Neural crest cell (in vitro differentiated cells): ENCODE data around the gene DOK1. TPM values are rescaled to one million over a fixed set of nuclear protein-coding genes. Genes with fewer than 3 reads are reported as not detected.

ENCODE experiments used
- DNase-seq: peaks from one replicate; pipeline ENCODE4 v3.0.0; 2021; ENCODE audit warnings: low read depth, mixed read lengths, low spot score
- H3K27ac Mint-ChIP-seq: one replicate; pipeline ENCODE4 v1.8.0; 2021; ENCODE audit warnings: mild to moderate bottlenecking, mixed read lengths; ENCODE audit not compliant: unreplicated experiment
- H3K27me3 Mint-ChIP-seq: 2 replicates; pipeline ENCODE4 v1.8.0; 2021; ENCODE audit warnings: low read depth, mild to moderate bottlenecking, mixed read lengths
- H3K36me3 Mint-ChIP-seq: 2 replicates; pipeline ENCODE4 v1.8.0; 2021; ENCODE audit warnings: low read depth, mild to moderate bottlenecking, mixed read lengths
- H3K4me1 Mint-ChIP-seq: 2 replicates; pipeline ENCODE4 v1.8.0; 2021; ENCODE audit warnings: mixed read lengths
- H3K4me3 Mint-ChIP-seq: one replicate; pipeline ENCODE4 v1.8.0; 2021; ENCODE audit warnings: mild to moderate bottlenecking, mixed read lengths
- H3K9me3 Mint-ChIP-seq: 2 replicates; pipeline ENCODE4 v1.8.0; 2021; ENCODE audit warnings: mixed read lengths
- long read RNA-seq: library from polyadenylated mRNA; unstranded; transcript quantifications from one replicate; pipeline ENCODE4 v2.0.0, GENCODE V29; 2020
- total RNA-seq: library from RNA; stranded (reverse); gene quantifications from 2 replicates; pipeline ENCODE4 v1.2.1, GENCODE V29; 2021
- TF ChIP-seq, protein P1 (sequence below): fragments of 200-600 bp; sonication (generic); conservative IDR thresholded peaks from 2 replicates; pipeline ENCODE4 v1.5.0; 2021; ENCODE audit warnings: antibody characterized with exemption, mild to moderate bottlenecking

The DOK1 gene
- total RNA-seq: 22.4 TPM in 2 replicates
- long read RNA-seq, partial matches to known transcripts: 0 of 5 reads
- long read RNA-seq, other reads (novel, unspliced or antisense): 2 of 5 reads

GRCh38 chr2:74553892-74554819 is at the start of gene DOK1, which contains the start of gene LOXL3:
DOK1 (plus strand) TSS chr2:74554720; CDS start chr2:74554755, 35 bp downstream.
LOXL3 (minus strand) TSS chr2:74553942; CDS start chr2:74552634, 1,308 bp downstream.
- Mint-ChIP-seq H3K27ac (peak within 1 kb of the TSS; percentile 95), H3K27me3 (peaks cover 6% of the 10 kb centered on the region), H3K4me3 (peak within 1 kb of the TSS; percentile 96), H3K9me3 (no peaks in the 10 kb centered on the region), H3K36me3 (peaks cover 9% of the 10 kb centered on the region), H3K4me1 (peaks cover 40% of the 10 kb centered on the region)
- peak; percentile 78 for DNase-seq
- TF ChIP-seq, protein P1, sequence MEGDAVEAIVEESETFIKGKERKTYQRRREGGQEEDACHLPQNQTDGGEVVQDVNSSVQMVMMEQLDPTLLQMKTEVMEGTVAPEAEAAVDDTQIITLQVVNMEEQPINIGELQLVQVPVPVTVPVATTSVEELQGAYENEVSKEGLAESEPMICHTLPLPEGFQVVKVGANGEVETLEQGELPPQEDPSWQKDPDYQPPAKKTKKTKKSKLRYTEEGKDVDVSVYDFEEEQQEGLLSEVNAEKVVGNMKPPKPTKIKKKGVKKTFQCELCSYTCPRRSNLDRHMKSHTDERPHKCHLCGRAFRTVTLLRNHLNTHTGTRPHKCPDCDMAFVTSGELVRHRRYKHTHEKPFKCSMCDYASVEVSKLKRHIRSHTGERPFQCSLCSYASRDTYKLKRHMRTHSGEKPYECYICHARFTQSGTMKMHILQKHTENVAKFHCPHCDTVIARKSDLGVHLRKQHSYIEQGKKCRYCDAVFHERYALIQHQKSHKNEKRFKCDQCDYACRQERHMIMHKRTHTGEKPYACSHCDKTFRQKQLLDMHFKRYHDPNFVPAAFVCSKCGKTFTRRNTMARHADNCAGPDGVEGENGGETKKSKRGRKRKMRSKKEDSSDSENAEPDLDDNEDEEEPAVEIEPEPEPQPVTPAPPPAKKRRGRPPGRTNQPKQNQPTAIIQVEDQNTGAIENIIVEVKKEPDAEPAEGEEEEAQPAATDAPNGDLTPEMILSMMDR: no peak

DNA sequence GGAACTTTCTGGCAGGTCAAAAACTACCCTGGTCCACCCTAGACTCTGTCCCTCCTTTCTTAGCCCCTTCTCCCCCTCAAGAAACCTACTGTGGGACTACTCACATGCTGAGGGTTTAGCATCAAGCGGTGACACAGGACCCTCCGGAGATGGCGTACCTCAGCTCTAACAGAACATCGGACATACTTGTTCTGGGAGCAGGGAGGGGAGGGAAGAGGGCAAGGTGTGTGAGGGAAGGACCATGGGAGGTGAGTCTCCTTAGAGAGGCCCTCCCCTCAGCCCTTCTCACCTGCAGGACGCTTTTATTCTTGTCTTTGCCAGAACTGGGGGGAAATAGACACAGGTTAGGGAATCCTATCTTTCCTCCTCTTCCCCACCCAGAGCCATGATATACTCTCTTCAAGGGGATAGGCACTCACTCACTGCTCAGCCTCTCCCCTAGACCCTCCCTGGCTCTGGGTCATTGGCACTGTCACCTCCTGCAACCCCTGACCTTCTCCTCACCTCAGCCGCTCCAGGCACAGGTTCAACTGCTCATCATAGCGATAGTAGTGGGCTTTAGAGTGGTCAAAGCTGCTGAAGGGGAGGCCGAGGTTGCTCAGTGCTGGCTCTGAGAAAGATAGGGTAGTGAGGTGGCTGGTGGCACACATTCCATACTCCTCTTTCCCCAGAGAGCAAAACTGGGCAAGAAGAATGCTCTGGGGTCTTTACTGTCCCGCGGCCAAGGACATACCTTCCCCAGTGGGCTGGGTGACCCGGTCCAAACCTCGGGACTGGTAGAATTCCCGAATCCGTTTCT is 48.9 kb upstream of the DOK1 start:
- TF ChIP-seq, protein P1: no peak
- peaks cover 37% of the 10 kb centered on the region for H3K4me1 Mint-ChIP-seq
- no peak overlapping the region for H3K27ac Mint-ChIP-seq
- H3K9me3 Mint-ChIP-seq: peaks cover 3% of the 10 kb centered on the region
- peaks cover 91% of the 10 kb centered on the region for H3K27me3 Mint-ChIP-seq
- peak overlapping the region; percentile 99 for H3K4me3 Mint-ChIP-seq
- DNase-seq: no peak
- peaks cover 23% of the 10 kb centered on the region for H3K36me3 Mint-ChIP-seq

DNA sequence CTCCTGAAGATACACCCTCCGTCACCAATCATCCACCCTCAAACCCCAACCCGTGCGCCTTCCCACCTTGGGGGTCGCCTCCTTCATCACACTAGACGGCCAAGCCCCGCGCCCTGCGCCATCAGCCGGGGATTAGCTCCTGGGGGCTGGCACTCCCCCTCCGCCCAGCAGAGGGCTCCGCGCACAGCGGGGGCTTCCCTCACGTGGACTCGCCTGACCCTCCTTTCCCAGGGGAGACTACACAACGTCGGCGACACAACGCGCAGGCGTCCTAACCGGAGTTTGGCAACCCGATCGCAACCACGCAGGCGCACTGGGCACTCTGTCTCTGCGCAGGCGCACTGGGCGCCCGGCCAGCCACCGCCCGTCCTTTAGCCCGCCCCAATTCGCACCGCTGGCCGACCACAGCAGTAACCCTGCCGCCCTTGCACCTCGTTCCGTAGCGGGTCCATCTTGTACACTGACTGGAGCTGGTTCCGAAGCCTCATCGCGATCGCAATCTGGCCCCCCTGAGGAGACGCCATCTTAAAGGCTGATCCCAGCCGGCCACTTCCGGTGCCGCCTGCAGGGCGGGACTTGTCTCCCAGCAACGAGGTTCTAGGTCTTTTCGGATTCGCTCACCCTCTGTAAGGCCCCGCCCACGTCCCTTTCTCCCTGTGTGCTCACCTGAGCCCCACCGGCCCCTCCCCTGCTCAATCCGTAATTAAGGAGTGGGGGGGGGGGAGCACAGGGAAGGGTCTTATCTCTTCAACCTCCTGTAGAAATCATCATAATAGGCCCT is 47.2 kb upstream of the DOK1 start, which contains the start of gene PCGF1:
Gene PCGF1 (minus strand): TSS at position 551 of the 781 bp plus-strand sequence. CDS start 27 bp downstream, at position 524.
- DNase-seq: peak; percentile 97
- peak within 1 kb of the TSS; percentile 100 for H3K27ac Mint-ChIP-seq
- peak within 1 kb of the TSS; percentile 99 for H3K4me3 Mint-ChIP-seq
- peaks cover 3% of the 10 kb centered on the region for H3K9me3 Mint-ChIP-seq
- H3K36me3 Mint-ChIP-seq: peaks cover 21% of the 10 kb centered on the region
- TF ChIP-seq, protein P1: peak; percentile 61
- peaks cover 91% of the 10 kb centered on the region for H3K27me3 Mint-ChIP-seq
- H3K4me1 Mint-ChIP-seq: peaks cover 35% of the 10 kb centered on the region

DNA sequence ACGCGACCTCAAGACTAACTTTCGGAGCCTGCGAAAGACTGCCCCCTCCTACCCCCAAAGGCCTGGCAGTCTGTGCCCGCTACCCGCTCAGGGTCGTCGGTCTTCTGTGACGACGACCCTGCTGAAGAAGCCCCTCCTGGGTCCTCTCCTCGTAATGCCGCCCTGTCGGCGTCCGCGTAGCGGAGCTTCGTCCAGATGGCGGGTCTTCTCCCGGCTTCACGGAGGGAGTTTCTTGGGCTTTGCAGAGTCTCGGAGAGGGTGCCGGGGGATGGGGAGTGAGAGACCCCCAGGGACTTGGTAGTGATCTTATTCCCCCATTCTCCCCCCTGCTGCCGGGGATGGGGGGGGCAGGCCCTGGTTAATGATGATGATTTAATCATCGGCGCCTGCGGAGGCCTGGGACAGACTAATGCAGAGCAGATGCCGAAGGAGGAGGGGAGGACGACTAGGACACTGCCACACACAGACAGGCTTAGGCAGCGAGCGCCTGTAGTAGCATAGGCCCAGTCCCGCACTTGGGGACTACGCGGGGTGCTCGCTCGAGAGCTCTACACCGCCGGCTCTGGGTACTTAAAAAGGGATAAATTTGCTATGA is 46.5 kb upstream of the DOK1 start:
- peak overlapping the region; percentile 100 for H3K27ac Mint-ChIP-seq
- peaks cover 3% of the 10 kb centered on the region for H3K9me3 Mint-ChIP-seq
- DNase-seq: no peak
- TF ChIP-seq, protein P1: no peak
- peaks cover 91% of the 10 kb centered on the region for H3K27me3 Mint-ChIP-seq
- H3K4me3 Mint-ChIP-seq: peak overlapping the region; percentile 99
- peaks cover 21% of the 10 kb centered on the region for H3K36me3 Mint-ChIP-seq
- H3K4me1 Mint-ChIP-seq: peaks cover 30% of the 10 kb centered on the region
